ENCODE measurements around the gene IFNL1. TPM values are rescaled to one million over a fixed set of nuclear protein-coding genes. Genes with fewer than 3 reads are reported as not detected.

The IFNL1 gene
- total RNA-seq = under 1 TPM; 0.26 to 0.70 TPM

DNA sequence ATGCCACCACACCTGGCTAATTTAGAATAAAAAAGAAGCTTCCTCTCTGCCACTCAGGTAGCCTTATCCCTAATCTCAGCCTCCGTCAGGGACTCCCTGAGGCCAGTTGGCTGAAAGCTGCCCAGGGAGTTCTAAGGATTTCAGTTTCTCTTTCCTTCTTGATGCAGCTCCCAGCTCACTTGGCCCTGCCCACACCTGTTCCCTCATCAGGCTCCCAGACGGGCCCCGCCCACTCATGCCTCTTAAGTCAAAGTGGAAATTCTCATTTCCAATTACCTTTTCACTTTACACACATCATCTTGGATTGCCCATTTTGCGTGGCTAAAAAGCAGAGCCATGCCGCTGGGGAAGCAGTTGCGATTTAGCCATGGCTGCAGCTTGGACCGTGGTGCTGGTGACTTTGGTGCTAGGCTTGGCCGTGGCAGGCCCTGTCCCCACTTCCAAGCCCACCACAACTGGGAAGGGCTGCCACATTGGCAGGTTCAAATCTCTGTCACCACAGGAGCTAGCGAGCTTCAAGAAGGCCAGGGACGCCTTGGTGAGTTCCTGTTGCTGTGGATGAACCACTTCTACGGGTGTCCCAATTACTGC is at the start of gene IFNL1:
IFNL1 (plus strand) TSS at position 353 of the 591 bp plus-strand sequence; CDS start at position 368, 15 bp downstream.
- no peak within 1 kb of the TSS for H3K4me3 Mint-ChIP-seq
- H3K27me3 Mint-ChIP-seq = peaks cover 23% of the 10 kb centered on the region
- no peaks in the 10 kb centered on the region for H3K9me3 Mint-ChIP-seq (ENCODE audit: low read depth)
- DNase-seq (no peak), ATAC-seq (no peak)
- CTCF ChIA-PET = interaction anchor here (2.8 kb wide), 1 partner anchor 174 kb away, joined by 7 read pairs; no protein-coding TSS in a partner anchor
- peak within 1 kb of the TSS; percentile 24 for H3K27ac Mint-ChIP-seq
- H3K4me1 Mint-ChIP-seq = peaks cover 49% of the 10 kb centered on the region
- no peaks in the 10 kb centered on the region for H3K36me3 Mint-ChIP-seq

- no peaks in the 10 kb centered on the region for H3K36me3 Mint-ChIP-seq
- H3K4me3 Mint-ChIP-seq = no peak overlapping the region
- H3K27me3 Mint-ChIP-seq = peaks cover 13% of the 10 kb centered on the region
- H3K4me1 Mint-ChIP-seq = peaks cover 3% of the 10 kb centered on the region
- DNase-seq = peak; percentile 47
- no peaks in the 10 kb centered on the region for H3K9me3 Mint-ChIP-seq (ENCODE audit: low read depth)
- H3K27ac Mint-ChIP-seq = no peak overlapping the region
- ATAC-seq = peak; percentile 55
- CTCF ChIA-PET = no interaction called here
Measured at GRCh38 chr19:39246951-39247669, 49.1 kb upstream of the IFNL1 start.

- Mint-ChIP-seq H3K9me3 (ENCODE audit: low read depth) (no peaks in the 10 kb centered on the region), H3K36me3 (no peaks in the 10 kb centered on the region), H3K4me3 (no peak overlapping the region), H3K27me3 (peaks cover 13% of the 10 kb centered on the region), H3K27ac (no peak overlapping the region), H3K4me1 (peaks cover 7% of the 10 kb centered on the region)
- DNase-seq = no peak
- CTCF ChIA-PET = no interaction called here
- ATAC-seq = peak; percentile 34
Measured at GRCh38 chr19:39247701-39248664, 48.2 kb upstream of the IFNL1 start.

DNA sequence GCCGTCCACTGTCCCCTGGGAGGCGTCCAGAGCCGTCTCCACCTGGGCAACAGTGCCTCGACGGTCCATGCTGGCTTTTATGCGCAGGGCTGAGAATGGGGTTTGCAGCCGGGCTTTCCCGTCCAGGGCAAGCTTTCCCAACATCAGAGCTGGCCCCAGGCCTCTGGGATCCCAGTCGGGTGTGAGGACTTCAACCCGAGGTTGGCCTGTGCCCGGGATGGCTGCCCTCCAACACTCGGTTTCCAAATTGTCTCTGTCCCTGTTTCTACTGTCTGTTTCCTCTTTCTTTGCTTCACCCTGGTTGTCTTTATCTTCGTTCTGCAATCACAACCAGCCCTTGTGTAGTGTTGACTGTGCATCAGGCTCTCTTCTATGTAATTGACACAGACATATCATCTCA is 47.4 kb upstream of the IFNL1 start, which contains the start of gene IFNL4:
IFNL4 (minus strand) TSS at position 51 of the 400 bp plus-strand sequence.
- no peak within 1 kb of the TSS for H3K4me3 Mint-ChIP-seq
- H3K4me1 Mint-ChIP-seq = peaks cover 7% of the 10 kb centered on the region
- H3K27me3 Mint-ChIP-seq = peaks cover 13% of the 10 kb centered on the region
- no peaks in the 10 kb centered on the region for H3K9me3 Mint-ChIP-seq (ENCODE audit: low read depth)
- no peaks in the 10 kb centered on the region for H3K36me3 Mint-ChIP-seq
- no peak within 1 kb of the TSS for H3K27ac Mint-ChIP-seq
- CTCF ChIA-PET = no interaction called here
- ATAC-seq = no peak
- DNase-seq = no peak

DNA sequence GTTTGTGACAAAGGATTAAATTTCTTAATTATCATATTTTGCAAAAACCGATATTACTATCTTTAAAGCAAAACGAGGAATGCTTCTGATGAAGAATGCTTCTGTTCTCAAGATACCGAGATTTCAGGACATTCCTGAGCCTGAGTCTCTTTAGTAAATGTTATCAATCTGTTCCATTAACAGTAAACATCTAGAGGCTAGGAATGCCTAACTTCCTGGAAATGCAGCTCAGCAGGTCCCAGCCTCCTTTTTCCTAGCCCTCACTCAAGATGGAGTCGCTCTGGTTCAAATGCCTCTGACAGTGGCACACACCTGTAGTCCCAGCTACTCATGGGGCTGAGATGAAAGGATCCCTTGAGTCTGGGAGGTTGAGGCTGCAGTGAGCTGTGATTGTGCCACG is 45.1 kb upstream of the IFNL1 start:
- no peak overlapping the region for H3K4me3 Mint-ChIP-seq
- no peaks in the 10 kb centered on the region for H3K9me3 Mint-ChIP-seq (ENCODE audit: low read depth)
- DNase-seq = no peak
- peaks cover 7% of the 10 kb centered on the region for H3K4me1 Mint-ChIP-seq
- H3K36me3 Mint-ChIP-seq = no peaks in the 10 kb centered on the region
- no peak for ATAC-seq
- CTCF ChIA-PET = interaction anchor here (0.7 kb wide), 1 partner anchor 178 kb away, joined by 3 read pairs; no protein-coding TSS in a partner anchor
- H3K27ac Mint-ChIP-seq = no peak overlapping the region
- peaks cover 18% of the 10 kb centered on the region for H3K27me3 Mint-ChIP-seq

DNA sequence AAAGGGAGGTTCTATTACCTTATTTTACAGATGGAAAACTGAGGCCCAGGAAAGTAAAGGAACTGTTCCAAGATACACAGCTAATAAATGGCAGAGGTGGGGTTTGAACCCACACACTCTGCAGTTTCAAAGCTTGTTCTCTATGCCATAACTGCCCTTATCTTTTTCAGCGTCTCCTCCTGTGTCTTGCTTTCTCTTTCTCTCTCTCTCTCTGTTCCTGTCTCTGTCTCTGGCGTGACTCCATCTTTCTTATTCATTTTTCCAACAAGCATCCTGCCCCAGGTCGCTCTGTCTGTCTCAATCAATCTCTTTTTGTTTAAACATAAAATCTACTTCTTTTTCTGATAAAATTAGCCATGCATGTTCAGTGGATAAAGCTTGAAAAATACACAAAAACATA is 44.4 kb upstream of the IFNL1 start:
- ATAC-seq (no peak), DNase-seq (no peak)
- Mint-ChIP-seq H3K27me3 (peaks cover 23% of the 10 kb centered on the region), H3K9me3 (ENCODE audit: low read depth) (no peaks in the 10 kb centered on the region), H3K4me3 (no peak overlapping the region), H3K27ac (no peak overlapping the region), H3K4me1 (peaks cover 7% of the 10 kb centered on the region), H3K36me3 (no peaks in the 10 kb centered on the region)
- CTCF ChIA-PET = interaction anchor here (0.7 to 1.3 kb wide), 2 partner anchors 13 to 179 kb away, joined by 3 read pairs; no protein-coding TSS in a partner anchor

- Mint-ChIP-seq H3K4me3 (no peak overlapping the region), H3K4me1 (peaks cover 4% of the 10 kb centered on the region), H3K27me3 (peaks cover 23% of the 10 kb centered on the region), H3K9me3 (ENCODE audit: low read depth) (no peaks in the 10 kb centered on the region), H3K27ac (no peak overlapping the region), H3K36me3 (no peaks in the 10 kb centered on the region)
- ATAC-seq (no peak), DNase-seq (no peak)
- CTCF ChIA-PET = interaction anchor here (0.6 to 1.3 kb wide), 2 partner anchors 13 to 130 kb away, joined by 3 read pairs; no protein-coding TSS in a partner anchor
Measured at GRCh38 chr19:39252458-39252857, 43.7 kb upstream of the IFNL1 start.

DNA sequence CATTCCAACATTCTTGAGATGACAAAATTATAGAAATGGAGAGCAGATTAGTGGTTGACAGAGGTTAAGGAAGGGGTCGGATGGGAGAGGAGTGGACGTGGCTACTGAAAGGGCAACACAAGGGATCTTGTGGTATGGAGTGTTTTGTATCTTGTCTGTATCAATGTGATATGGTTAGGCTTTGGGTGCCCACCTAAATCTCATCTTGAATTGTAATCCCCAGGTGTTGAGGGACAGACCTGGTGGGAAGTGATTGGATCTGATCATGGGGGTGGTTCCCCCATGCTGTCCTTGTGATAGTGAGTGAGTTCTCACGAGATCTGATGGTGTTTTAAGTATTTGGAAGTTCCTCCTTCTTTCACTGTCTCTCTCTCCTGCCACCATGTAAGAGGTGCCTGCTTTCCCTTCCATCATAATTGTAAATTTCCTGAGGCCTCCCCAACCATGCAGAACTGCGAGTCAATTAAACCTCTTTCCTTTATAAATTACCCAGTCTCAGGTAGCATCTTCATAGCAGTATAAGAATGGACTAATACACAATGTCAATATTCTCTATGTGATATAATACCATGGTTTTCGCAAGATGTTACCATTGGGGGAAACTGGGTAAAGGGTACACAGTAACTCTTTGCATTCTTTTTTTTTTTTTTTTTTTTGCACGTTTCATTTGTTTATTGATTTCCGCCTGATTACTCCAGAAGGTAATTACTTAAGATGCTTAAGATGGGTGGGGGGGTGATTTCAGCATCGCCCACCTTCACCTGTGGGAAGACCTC is 42.6 kb upstream of the IFNL1 start:
- ATAC-seq (no peak), DNase-seq (no peak)
- Mint-ChIP-seq H3K9me3 (ENCODE audit: low read depth) (no peaks in the 10 kb centered on the region), H3K27ac (no peak overlapping the region), H3K4me1 (peaks cover 4% of the 10 kb centered on the region), H3K36me3 (no peaks in the 10 kb centered on the region), H3K4me3 (no peak overlapping the region), H3K27me3 (peaks cover 23% of the 10 kb centered on the region)
- CTCF ChIA-PET = no interaction called here

DNA sequence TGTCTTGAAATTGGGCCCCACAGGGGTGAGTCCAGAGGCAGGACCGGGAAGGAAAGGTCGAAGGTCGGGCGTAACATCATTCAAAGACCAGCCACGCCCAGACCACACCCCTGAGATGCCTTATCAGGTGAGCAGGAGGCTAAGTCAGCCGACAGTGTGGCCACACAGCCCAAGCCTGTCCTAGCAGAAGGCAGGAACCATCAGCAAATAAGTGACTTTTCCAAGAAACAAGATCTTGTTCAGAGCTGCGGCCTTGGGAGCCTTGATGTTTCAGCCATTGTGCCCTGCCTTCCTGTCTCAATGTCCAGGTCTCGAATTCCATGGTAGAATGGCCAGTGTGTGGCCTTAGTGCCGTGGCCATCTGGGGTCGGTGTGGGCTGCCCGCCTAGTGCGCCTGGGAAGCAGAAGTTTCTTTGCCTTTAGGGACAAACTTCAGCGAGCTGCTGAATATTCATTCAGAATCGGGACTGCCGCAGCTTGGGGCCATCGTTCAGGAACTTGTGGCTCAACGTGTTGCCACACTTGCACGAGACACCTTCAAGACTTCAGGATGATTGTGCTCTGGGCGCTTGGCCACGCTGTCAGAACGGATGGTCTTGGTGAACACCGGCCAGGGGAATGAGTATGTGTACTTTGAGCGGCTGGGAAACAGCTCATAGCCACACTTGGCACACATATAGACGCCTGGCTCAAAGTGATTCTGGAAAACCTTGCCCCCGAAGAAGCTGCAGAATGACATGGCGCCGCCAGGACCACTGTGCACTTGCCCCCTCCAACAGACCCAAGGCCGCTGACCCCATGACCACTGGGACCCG is 41.5 kb upstream of the IFNL1 start:
- Mint-ChIP-seq H3K9me3 (ENCODE audit: low read depth) (no peaks in the 10 kb centered on the region), H3K27me3 (peaks cover 17% of the 10 kb centered on the region), H3K27ac (no peak overlapping the region), H3K36me3 (no peaks in the 10 kb centered on the region), H3K4me3 (no peak overlapping the region), H3K4me1 (peaks cover 4% of the 10 kb centered on the region)
- CTCF ChIA-PET = interaction anchor here (1.2 kb wide), 1 partner anchor 42 kb away, joined by 5 read pairs; no protein-coding TSS in a partner anchor
- DNase-seq = no peak
- ATAC-seq = no peak

GRCh38 chr19:39257227-39257626 is 39.0 kb upstream of the IFNL1 start:
- no peaks in the 10 kb centered on the region for H3K9me3 Mint-ChIP-seq (ENCODE audit: low read depth)
- no peak for DNase-seq
- no peak overlapping the region for H3K27ac Mint-ChIP-seq
- CTCF ChIA-PET = interaction anchor here (0.7 kb wide), 1 partner anchor 70 kb away, joined by 3 read pairs; no protein-coding TSS in a partner anchor
- no peaks in the 10 kb centered on the region for H3K36me3 Mint-ChIP-seq
- ATAC-seq = no peak
- H3K27me3 Mint-ChIP-seq = peaks cover 31% of the 10 kb centered on the region
- peaks cover 4% of the 10 kb centered on the region for H3K4me1 Mint-ChIP-seq
- H3K4me3 Mint-ChIP-seq = no peak overlapping the region

DNA sequence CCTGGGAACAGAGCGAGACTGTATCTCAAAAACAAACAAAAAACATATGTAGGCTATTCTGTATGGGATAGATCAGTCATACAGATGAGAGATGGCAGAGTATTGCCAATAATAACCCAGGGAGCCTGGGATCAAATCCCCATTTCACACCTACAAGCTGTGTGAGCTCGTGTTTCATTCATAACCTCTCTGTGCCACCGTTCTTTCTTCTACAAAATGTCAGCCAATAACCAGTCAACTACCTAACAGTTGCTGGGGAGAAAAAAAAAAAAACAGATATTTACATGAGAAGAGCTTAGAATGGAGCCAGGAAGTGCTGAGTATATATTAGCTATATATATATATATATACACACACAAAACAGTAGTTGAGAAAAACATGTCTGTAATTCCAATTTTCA is 34.5 kb upstream of the IFNL1 start:
- Mint-ChIP-seq H3K27me3 (peaks cover 56% of the 10 kb centered on the region), H3K4me1 (peaks cover 1% of the 10 kb centered on the region), H3K9me3 (ENCODE audit: low read depth) (no peaks in the 10 kb centered on the region), H3K4me3 (no peak overlapping the region), H3K27ac (no peak overlapping the region), H3K36me3 (no peaks in the 10 kb centered on the region)
- no peak for ATAC-seq
- CTCF ChIA-PET = interaction anchor here (0.7 to 0.8 kb wide), 2 partner anchors 38 to 66 kb away, joined by 3 read pairs; no protein-coding TSS in a partner anchor
- DNase-seq = no peak

- ATAC-seq = no peak
- CTCF ChIA-PET = interaction anchor here (0.8 kb wide), 1 partner anchor 39 kb away, joined by 3 read pairs; no protein-coding TSS in a partner anchor
- H3K9me3 Mint-ChIP-seq (ENCODE audit: low read depth) = no peaks in the 10 kb centered on the region
Measured at GRCh38 chr19:39262496-39262895, 33.7 kb upstream of the IFNL1 start.

More at GRCh38 chr19:39262496-39262895, 33.7 kb upstream of the IFNL1 start:
- no peak overlapping the region for H3K4me3 Mint-ChIP-seq
- H3K27me3 Mint-ChIP-seq = peaks cover 52% of the 10 kb centered on the region
- DNase-seq = no peak
- H3K4me1 Mint-ChIP-seq = peaks cover 1% of the 10 kb centered on the region
- H3K36me3 Mint-ChIP-seq = no peaks in the 10 kb centered on the region
- H3K27ac Mint-ChIP-seq = no peak overlapping the region

All from activated CD8-positive, alpha-beta memory T cell treated with anti-CD3 and anti-CD28 coated beads, Interleukin-2, amount 10 ng/mL, durations not matched to agents 7 days and 5 days (primary cell).